ENCODE measurements around the gene PLD1.
A peak's percentile ranks its signal among the peaks of the same experiment; 100 is the strongest.
"Not testable (repeated sequence)": the region's sequence is repeated elsewhere in the genome, so short reads cannot be mapped to it uniquely, and the experiment has no call there.

Gene PLD1

DNA sequence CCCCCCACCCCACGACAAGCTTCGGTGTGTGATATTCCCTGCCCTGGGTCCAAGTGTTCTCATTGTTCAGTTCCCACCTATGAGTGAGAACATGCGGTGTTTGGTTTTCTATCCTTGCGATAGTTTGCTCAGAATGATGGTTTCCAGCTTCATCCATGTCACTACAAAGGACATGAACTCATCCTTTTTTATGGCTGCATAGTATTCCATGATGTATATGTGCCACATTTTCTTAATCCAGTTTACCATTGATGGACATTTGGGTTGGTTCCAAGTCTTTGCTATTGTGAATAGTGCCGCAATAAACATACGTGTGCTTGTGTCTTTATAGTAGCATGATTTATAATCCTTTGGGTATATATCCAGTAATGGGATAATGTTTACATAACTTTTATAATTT is 4.4 kb upstream of the PLD1 start:
- not testable (repeated sequence) for DNase-seq (ENCODE audit: low read depth)

DNA sequence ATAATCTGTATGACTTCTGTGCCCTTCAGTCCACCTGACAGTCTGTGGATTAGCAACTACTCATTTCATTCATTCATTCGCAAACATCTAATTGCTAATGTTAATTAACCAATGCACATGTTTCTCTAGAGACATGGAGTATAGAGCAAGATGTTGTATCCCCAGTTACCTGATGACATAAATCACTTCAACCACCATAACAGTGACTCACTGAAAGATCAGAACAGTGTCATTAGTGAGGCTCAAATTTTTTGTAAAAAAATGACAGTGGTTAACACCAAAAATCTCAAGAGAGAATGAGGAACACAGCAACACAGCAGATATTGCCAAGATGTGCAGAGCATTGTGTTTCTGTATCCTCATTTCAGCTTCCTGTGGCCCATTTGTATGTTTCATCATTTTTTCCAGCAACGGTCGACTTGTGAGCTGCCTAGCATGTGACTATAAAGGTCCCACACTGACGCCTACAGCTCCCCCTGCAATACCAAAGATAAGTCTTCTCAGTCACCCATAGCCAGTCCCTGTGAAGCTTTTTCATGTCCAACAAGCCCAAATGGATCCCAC is 3.7 kb upstream of the PLD1 start:
- peak; percentile 6 for DNase-seq (ENCODE audit: low read depth)

DNA sequence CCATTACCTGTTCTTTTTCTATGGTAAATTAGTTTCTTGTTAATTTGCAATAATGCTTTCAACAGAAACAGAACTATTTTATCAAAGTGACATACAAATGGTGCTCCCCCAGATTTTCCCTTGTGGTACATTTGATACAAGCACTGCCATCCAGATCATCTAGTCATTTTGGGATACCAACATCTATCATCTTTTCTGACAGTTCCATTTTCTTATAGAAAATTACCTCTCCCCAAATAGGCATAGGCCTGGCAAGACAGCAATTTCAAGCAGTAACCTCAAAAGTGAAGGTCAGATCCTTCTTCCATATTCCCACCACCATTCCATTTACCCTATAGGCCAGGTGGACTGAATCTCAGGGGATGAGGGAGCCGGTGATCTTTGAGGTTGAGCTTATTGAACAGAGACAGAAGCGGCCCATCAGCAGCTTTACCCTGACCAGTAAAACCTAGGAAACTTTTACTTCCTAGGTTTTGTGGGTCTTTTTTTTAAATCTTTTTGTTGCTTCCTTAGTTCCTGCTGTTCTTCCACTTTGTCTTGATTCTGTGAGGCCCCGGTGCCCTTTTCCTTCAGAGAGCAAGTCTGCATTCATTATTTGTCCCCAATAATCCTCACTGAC is 3.1 kb upstream of the PLD1 start:
- DNase-seq (ENCODE audit: low read depth) = no peak

DNA sequence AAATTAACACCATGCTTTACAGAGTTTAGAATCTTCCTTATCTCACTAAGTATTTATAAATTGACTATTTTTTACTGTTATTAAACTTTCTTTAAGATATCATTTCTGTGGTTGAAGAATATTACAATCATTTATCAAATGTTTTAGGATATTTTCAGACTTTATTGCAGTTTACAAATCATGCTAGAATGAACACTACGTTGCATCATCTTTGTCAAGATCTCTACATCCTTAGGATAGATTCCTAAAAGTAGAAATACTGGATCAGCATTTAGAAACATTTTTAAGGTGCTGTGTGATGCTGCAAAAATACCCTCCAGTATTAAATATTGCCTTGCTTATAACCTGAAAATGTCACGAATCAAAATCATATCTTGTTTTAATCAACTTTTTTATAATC is 2.5 kb upstream of the PLD1 start:
- no peak for DNase-seq (ENCODE audit: low read depth)

DNA sequence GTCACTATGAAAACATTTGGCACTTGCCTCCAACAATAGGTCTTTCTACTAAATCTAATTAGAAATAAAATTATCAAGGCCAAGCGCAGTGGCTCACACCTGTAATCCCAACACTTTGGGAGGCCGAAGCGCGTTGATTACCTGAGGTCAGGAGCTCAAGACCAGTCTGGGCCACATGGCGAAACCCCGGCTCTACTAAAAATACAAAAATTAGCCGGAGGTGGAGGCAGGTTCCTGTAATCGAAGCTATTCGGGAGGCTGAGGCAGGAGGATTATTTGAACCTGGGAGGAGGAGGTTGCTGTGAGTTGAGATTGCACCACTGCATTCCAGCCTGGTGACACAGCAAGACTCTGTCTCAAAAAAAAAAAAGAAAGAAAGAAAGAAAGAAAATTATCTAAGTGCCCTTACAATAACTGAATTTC is 1.6 kb upstream of the PLD1 start:
- no peak for DNase-seq (ENCODE audit: low read depth)

DNA sequence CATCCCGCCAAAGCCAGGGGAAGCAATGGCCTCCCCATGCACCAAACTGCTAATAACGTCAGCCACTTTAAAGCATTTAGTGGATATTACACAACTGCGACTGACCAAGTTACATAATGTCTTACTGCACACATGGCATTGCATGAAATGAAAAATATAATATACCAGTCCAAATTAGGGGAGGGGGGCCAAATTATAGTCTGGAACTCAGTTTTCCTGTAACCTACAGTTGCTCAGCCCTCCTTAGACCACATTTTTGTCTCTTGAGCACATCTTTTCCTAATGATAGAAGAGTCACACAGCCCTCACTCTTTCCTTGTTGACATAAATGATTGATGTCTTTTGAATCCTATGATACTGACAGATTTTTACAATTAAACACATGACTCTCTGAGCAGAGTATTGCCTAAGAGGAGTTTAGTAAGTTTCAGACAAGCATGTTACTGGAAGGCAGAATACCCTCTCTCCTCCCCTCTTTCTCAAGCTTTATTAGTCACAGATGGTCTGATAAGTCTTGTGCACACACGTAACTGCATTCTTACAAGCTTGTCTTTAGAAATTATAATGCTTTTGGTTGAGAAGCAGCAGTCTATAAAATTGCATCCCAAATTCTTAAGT is 1.1 kb upstream of the PLD1 start:
- DNase-seq (ENCODE audit: low read depth) = no peak

DNA sequence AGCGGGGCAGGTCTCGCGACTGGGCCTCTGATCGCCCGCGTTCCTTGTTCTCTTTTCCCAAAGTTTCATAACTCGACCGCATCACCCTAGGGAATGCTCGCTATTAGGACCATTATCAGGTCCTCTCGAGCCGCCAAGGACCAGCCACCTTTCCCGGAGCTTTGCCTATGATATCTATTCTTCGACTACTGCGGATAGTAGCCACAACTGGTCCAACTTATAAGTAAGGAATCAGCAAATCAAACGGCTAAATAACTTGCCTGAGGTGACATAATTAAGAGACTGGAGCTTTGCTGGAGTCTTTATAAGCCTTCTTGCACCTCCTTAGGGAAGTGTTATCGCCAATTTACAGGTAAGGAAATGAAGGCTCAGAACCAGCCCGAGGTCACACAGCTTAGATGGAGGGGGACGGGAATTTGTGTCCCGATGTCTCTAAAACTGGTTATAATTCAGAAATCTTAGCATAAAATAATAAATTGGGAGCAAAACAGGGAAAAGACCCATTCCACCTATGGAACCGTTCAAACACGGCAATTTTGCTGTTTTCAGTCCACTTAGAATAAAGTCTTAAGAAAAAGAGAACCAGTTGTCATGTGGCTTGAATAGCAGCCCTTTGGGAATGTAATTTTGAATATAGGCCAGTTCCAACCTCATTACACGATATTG is 479 bp upstream of the PLD1 start:
- DNase-seq (ENCODE audit: low read depth) = no peak

DNA sequence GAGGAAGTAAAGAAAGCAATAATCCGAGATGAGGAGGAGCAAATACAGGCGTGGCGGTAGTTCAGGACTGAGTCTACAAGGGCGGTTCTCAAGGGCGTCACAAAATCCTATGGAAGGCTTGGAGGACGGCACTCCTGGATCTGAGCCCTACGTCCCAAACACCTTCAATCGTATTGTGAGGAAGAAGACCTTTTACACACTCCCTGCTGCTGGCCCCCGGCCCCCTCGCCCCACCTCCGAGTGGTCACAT is 747 bp downstream of the PLD1 start:
- DNase-seq (ENCODE audit: low read depth) = no peak

DNA sequence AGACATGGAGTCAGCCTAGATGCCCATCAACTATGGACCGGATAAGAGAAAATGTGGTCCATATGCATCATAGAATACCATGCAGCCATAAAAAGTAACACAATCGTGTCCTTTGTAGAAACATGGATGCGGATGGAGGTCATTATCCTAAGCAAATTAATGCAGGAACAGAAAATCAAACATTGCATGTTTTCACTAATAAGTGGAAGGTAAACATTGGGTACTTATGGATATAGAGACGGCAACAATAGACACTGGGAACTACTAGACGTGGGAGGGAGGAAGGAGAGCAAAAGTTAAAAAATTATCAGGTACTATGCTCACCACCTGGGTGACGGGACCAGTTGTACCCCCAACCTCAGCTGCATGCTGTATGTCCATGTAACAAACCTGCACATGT is 2.5 kb downstream of the PLD1 start:
- DNase-seq (ENCODE audit: low read depth) = no peak

DNA sequence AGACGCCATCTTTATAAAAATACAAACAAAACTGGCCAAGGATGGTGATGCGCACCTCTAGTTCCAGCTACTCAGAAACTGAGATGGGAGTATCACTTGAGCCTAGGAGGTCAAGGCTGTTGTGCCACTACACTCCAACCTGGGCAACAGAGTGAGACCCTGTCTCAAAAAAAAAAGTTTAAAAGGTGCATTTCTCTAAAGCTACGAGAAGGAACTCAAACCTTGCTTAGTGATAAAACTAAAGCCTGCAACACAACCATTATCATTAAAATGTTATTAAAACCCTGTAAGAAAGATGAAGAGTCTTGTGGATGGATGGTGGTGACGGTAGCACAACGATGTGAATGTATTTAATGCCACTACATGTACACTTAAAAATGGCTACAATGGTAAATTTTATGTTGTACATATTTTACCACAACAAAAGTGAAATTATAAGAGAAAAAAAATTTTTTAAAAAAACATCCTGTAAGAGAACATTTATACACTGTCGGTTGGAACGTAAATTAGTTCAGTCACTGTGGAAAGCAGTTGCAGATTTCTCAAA is 3.1 kb downstream of the PLD1 start:
- DNase-seq (ENCODE audit: low read depth) = no peak

DNA sequence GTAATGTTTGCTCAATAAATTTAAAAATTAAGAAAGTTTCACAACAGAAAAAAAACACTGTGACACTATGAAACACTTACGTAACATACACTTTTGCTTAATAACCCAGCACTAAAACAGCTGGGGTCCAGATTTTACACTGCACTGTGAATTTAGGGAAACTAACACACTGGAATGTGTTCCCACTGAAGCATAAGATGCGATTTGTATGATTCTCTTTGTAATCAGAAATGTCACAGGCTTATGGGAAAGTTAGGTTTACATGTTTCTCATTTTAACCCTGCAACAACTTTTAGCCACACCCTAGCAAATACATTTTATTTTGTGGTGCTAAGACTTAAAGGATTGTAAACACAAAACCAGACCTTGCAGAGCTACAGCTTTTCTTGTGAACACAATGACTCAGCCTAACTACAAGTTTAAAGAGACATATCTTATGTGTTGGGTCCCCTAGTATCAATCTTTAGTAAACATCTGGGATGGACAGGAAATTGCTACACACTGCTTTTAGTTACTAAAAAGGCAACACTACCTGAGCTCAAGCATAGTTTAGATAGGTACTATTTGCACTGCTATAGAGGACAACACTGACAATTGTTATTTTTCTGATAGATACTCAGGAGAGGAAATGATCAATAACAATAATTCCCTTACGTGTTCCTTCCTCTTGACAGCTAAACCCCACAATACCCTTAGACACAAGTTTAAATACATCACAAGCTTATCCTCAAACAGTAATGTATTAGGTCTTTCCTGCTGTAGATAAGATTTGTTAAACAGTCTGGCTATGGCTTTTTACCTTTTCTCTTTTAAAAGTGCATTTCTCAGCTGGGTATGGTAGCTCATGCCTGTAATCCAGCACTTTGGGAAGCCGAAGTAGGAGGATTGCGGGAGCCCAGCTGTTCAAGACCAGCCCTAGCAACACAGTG is 3.8 kb downstream of the PLD1 start:
- no peak for DNase-seq (ENCODE audit: low read depth)

DNA sequence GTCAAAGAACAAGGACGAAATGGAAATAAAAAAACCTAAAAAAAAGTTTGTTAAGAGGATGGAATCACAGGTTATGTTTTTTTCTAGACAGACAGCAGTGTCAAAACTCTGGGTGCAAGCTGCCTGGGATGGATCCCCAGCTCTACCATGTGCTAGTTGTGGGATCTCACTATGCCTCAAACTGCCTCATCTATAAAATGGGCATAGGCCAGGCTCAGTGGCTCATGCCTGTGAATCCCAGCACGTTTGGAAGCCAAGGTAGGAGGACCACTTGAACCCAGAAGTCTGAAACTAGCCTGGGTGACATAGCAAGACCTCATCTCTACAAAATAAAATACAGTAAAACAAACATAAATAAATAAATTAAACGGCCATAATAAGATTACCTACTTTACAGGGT is 4.6 kb downstream of the PLD1 start:
- no peak for DNase-seq (ENCODE audit: low read depth)

DNA sequence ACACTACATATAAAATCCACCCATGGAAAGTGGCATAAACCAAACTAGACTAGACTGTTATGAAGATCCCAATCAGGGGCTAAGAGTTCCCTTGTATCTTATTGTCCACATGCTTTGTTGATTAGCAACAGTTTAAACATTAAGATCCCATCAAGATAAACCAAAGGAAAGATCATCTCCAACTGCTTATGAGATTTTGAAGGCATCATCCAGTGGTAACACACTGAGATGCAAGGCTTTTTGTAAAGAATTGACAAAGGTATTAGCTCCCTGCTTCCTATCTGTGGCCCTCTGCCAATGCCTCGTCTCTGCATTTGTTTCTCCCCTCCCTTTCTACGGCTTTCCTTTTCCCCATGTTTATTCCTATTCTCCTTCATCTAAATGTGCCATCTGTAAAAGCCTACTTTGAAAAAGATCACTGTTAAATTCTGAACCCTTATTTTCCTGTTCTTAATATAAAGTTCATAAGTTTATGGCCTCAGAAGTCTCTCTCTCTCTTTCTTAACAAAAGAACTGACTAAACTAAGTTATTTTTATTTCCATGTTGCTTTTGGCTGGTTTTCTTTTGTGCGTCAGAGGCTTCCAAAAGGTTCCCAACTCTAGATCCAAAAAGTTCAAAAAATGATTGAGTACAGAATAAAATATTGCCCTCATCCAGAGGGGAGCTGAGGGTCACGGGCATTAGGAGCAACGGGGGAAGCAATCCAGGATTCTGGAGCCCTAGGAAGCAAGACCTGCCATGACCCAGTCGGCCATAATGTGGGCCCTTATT is 5.5 kb downstream of the PLD1 start:
- DNase-seq (ENCODE audit: low read depth) = no peak

DNA sequence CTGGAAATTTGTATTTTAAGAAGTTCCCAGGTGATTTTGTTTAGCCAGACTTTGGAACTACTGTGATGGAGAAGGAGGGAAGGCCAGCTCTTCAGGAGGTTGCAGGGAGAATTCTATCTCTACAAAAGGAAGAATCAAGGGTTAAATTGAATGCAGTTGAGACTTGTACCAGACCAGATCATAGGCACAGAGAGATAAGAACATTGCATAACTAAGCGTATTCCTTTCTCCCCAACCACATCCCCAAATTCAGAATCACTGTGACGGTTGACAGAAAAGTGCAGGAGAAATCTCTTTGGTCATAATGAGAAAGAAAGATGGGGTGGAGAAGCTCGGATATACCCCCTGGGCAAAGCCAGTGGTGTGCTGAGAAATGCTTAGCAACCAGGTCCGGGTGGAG is 7.2 kb downstream of the PLD1 start:
- DNase-seq (ENCODE audit: low read depth) = no peak

DNA sequence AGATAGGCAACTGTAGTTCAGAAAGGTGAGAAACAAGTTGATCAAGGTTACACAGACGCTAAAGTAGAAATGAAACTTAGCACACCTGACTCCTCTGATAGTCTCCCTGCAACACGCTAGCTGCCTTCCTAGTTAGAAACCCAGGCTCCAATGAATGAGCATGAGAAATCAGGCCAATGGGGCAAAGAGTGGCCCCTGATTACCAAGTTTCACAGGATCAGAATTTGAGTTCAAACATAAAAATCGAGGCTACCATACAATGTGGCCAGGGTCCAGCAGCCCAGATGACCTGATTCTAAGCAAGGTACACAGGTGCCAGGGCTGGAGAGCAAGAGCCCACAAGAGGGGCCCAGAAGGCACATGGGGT is 7.7 kb downstream of the PLD1 start:
- DNase-seq (ENCODE audit: low read depth) = no peak

DNA sequence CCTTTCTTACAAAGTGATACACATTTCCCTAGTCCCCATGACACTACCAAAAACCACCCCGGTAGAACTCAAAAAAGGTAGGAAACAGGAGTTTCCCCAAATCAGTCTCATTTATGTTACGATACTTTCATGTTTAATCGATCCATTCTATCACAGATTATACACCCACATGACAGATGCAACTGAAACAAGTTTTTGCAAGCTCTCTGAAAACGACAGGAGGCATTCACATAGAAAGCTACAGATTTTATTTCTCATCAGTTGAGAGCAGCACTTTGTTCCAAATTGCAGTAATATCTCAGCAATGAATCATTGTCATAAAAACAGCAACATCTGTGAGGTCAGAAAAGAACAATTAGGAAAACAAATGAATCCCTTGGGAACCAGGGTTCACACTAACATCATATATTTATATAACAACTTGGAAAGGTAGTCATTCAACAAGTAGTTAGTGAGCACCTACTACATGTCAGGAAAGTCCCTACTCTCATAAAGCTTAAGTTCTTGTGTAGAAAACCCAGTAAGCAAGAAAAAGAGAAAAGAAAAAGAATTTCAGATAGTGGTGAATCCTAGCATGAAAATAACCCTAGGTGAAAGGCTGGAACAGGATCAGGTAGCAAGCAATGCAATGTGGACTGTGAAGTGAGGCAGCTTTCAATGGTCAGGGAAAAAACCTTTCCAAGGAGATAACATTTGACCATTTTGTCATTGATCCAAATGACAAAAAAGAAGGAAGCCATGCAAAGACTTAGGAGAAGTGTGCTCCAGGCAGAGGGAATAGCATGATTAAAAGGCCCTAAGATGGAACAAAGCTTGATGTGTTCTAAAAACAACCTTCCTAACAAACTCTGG is 8.3 kb downstream of the PLD1 start:
- DNase-seq (ENCODE audit: low read depth) = no peak

DNA sequence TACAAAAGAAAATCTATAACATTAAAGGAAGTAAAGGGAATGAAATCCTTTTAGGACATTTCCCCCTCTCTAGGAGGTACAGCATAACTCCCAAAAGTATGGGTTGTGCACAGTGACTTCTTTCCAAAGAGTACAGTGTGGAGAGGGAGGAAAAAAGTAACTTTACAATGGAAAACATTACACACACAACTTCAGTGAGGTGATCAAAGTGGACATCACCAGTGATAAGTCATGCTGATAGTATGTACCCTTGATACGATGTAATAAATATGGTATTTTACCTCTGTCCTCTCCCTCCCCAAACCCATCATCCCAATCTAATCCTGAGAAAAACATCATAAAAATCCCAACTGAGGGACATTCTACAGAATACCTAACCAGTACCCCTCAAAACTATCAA is 10.8 kb downstream of the PLD1 start:
- DNase-seq (ENCODE audit: low read depth) = no peak

DNA sequence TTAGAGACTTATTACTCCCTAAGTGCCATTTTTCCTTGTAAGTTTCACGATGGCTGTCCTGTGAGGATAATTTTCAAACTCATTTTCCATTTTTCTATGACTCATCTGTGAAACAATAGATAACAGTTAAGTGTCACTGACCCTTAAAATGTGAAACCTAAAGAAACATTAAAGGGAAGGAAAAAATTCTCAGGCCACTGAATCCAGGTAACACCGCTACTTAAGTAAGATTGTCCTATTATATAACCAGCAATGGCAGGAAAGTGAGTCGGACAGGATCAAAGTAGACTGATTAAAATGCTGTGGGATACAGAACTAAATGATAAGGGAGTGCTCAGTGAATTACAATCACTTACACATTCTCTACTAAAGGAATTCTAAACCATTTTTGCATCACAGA is 12.4 kb downstream of the PLD1 start:
- no peak for DNase-seq (ENCODE audit: low read depth)

DNA sequence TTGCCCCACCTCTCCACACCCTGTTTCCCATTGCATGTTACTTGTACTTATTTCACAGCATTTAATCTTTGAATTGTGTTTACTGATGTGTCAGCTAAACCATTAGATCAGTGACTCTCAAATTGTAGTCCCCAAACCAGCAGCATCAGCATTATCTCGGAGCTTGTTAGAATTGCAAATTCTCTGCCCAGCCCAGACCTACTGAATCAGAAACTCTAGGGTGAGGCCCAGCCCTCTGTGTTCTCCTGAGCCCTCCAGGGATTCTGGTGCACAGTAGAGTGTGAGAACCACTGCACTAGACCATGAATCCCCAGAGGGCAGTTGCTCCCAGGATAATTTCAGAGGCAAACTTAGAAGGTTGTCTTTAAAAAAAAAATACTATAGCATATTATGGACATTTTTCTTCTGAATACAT is 13.0 kb downstream of the PLD1 start:
- no peak for DNase-seq (ENCODE audit: low read depth)

DNA sequence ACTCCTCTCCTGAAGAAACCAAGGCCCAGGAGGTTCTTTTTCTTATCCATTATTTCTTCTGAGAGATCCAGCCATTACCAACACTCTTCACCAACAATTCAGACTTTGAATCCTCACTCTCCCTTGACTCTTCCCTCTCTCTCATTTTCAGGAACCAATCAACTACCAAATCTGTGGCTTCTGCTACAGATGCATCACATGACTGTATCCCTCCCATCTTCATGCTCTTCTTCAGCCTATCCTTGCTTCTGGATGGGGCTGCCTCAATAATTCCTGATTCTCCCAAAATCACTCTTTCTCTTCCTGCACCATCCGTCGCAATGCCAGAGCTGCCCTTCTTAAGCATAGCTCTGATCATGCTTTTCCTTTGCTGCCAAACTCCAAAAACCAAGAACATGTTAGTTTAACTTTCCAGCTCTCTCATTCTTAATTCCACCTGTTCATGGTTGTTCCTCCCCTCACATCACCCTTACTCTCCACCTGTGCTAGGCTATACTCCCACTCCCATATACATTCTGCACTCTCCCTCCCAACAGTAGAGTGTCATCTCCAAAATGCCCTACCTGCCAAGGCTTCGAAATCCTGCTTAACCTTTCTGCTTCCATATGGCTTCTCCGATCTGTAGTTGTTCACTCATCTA is 13.5 kb downstream of the PLD1 start:
- DNase-seq (ENCODE audit: low read depth) = no peak

Data from activated T-cell treated with anti-CD3 and anti-CD28 coated beads for 48 hours (primary cell).